HepG2 (cell line): ENCODE data around the gene EGFR. TPM values are rescaled to one million over a fixed set of nuclear protein-coding genes. Genes with fewer than 3 reads are reported as not detected.

ENCODE experiments used
- ARID5B ChIP-seq: IDR thresholded peaks from 2 replicates; pipeline ENCODE4 v1.4.0; 2020; ENCODE audit warnings: mild to moderate bottlenecking, missing genetic modification reagents
- CEBPB ChIP-seq: IDR thresholded peaks from 2 replicates; pipeline ENCODE4 v1.6.1; 2011; ENCODE audit warnings: low read depth, low read length, improper control_type of control experiment, borderline replicate concordance
- CHCHD3 ChIP-seq: sonication (generic); formaldehyde crosslinking; IDR thresholded peaks from 2 replicates; pipeline ENCODE4 v1.8.0; 2022; ENCODE audit warnings: mild to moderate bottlenecking, missing genetic modification reagents, moderate library complexity
- GMEB2 ChIP-seq: IDR thresholded peaks from 2 replicates; pipeline ENCODE4 v1.6.1; 2016; ENCODE audit warnings: missing biosample characterization, missing genetic modification reagents, low read depth
- HNF1B ChIP-seq: sonication (generic); formaldehyde crosslinking; IDR thresholded peaks from 2 replicates; pipeline ENCODE4 v1.5.1; 2020; ENCODE audit warnings: mild to moderate bottlenecking, moderate library complexity, missing genetic modification reagents
- NONO ChIP-seq, 2 experiments: fragments of 450-650 bp in 1 of 2; sonication (generic) in 1 of 2; formaldehyde crosslinking in 1 of 2; IDR thresholded peaks in 1 of 2; conservative IDR thresholded peaks in 1 of 2; 2 replicates each; pipeline versions ENCODE4 v1.6.1 to v1.8.0; 2017 to 2022; ENCODE audit warnings: mild to moderate bottlenecking in 1 of 2, missing genetic modification reagents in 1 of 2, moderate library complexity in 1 of 2
- PHF21A ChIP-seq: sonication (generic); formaldehyde crosslinking; IDR thresholded peaks from 2 replicates; pipeline ENCODE4 v1.5.0; 2020; ENCODE audit warnings: mild to moderate bottlenecking, missing genetic modification reagents
- SALL1 ChIP-seq: sonication (generic); formaldehyde crosslinking; IDR thresholded peaks from 2 replicates; pipeline ENCODE4 v1.8.0; 2022; ENCODE audit warnings: mild to moderate bottlenecking, missing genetic modification reagents
- SATB2 ChIP-seq: sonication (generic); formaldehyde crosslinking; IDR thresholded peaks from 2 replicates; pipeline ENCODE4 v1.5.0; 2020; ENCODE audit warnings: missing genetic modification reagents
- SMC3 ChIP-seq: IDR thresholded peaks from 2 replicates; pipeline ENCODE4 v1.6.1; 2011; ENCODE audit warnings: low read length, improper control_type of control experiment
- YEATS4 ChIP-seq: sonication (generic); formaldehyde crosslinking; IDR thresholded peaks from 2 replicates; pipeline ENCODE4 v1.4.0; 2020; ENCODE audit warnings: missing genetic modification reagents, borderline replicate concordance
- ZHX1 ChIP-seq: sonication (generic); formaldehyde crosslinking; IDR thresholded peaks from 2 replicates; pipeline ENCODE4 v1.8.1; 2022; ENCODE audit warnings: low read depth, mild to moderate bottlenecking, missing genetic modification reagents
- ZIK1 ChIP-seq: sonication (generic); formaldehyde crosslinking; IDR thresholded peaks from 2 replicates; pipeline ENCODE4 v1.5.0; 2020; ENCODE audit warnings: mild to moderate bottlenecking, low read depth, missing genetic modification reagents, borderline replicate concordance
- ZNF124 ChIP-seq: sonication (generic); formaldehyde crosslinking; IDR thresholded peaks from 2 replicates; pipeline ENCODE4 v1.4.0; 2020; ENCODE audit warnings: missing genetic modification reagents
- ZNF234 ChIP-seq: sonication (generic); formaldehyde crosslinking; conservative IDR thresholded peaks from 2 replicates; pipeline ENCODE4 v1.5.1; 2020; ENCODE audit warnings: mild to moderate bottlenecking, missing genetic modification reagents
- ZNF878 ChIP-seq: sonication (generic); formaldehyde crosslinking; IDR thresholded peaks from 2 replicates; pipeline ENCODE4 v1.8.1; 2023; ENCODE audit warnings: mild to moderate bottlenecking, missing genetic modification reagents, moderate library complexity
- polyA plus RNA-seq, 8 experiments: library from polyadenylated mRNA; depleted of rRNA in 3 of 8; stranded (reverse) in 7 of 8; unstranded in 1 of 8; fragments of >200 nt; fragmentation: Illumina TruSeq in 4 of 8; extraction: Trizol in 4 of 8; gene quantifications; 2 replicates each; pipeline versions ENCODE4 v1.2.1 to v1.2.3, GENCODE V29; 2011 to 2016; ENCODE audit warnings: low read depth in 4 of 8, missing spikeins in 1 of 8, mixed read lengths in 1 of 8; ENCODE audit not compliant: insufficient read depth in 1 of 8
- total RNA-seq, 5 experiments: library from RNA; depleted of rRNA; stranded (reverse); fragments of >200 nt; fragmentation: Illumina TruSeq; extraction: Trizol; gene quantifications; 2 replicates each; pipeline ENCODE4 v1.2.3, GENCODE V29; 2016; ENCODE audit warnings: low read depth in 1 of 5
- TF ChIP-seq, protein P1 (sequence below): sonication (generic); formaldehyde crosslinking; IDR thresholded peaks from 2 replicates; pipeline ENCODE4 v1.4.0; 2020; ENCODE audit warnings: low read depth, mild to moderate bottlenecking, missing genetic modification reagents

Gene EGFR
- total and polyA plus RNA-seq, 2 of the 13 experiments (the other 11 are each of a cell fraction or from before 2014, with no cell fraction given): 7.0 to 10.0 TPM

- TF ChIP-seq ARID5B (CRISPR knock-in tag) (no peak), CHCHD3 (CRISPR knock-in tag) (no peak), ZNF878 (CRISPR knock-in tag) (no peak), SMC3 (peak; percentile 10; the same call in 1 of the 2 replicates), ZIK1 (CRISPR knock-in tag) (no peak), CEBPB (no peak), ZNF124 (CRISPR knock-in tag) (no peak), GMEB2 (no peak), ZNF234 (CRISPR knock-in tag) (no peak), ZHX1 (CRISPR knock-in tag) (no peak), SALL1 (no peak), YEATS4 (CRISPR knock-in tag) (no peak), PHF21A (no peak), SATB2 (CRISPR knock-in tag) (no peak), HNF1B (CRISPR knock-in tag) (no peak), NONO (IDR thresholded peaks at IDR 0.05) (no peak), NONO (CRISPR knock-in tag; conservative IDR thresholded peaks at IDR 0.05) (no peak)
- TF ChIP-seq, protein P1, sequence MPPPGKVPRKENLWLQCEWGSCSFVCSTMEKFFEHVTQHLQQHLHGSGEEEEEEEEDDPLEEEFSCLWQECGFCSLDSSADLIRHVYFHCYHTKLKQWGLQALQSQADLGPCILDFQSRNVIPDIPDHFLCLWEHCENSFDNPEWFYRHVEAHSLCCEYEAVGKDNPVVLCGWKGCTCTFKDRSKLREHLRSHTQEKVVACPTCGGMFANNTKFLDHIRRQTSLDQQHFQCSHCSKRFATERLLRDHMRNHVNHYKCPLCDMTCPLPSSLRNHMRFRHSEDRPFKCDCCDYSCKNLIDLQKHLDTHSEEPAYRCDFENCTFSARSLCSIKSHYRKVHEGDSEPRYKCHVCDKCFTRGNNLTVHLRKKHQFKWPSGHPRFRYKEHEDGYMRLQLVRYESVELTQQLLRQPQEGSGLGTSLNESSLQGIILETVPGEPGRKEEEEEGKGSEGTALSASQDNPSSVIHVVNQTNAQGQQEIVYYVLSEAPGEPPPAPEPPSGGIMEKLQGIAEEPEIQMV: no peak
These were observed 159.6 kb downstream of the EGFR start (continued) for GRCh38 chr7:55178292-55178862.
